Upper lobe of left lung (tissue), 4 donors: ENCODE results near the gene STK36.

Source experiments
- CTCF ChIP-seq, 6 experiments: fragments of 450-650 bp in 4 of 6; fragments of 200-600 bp in 2 of 6; sonication (generic) in 2 of 6; IDR thresholded peaks; one replicate each; pipeline ENCODE4 v1.5.1; 2016 to 2019; ENCODE audit warnings: antibody characterized with exemption in 6 of 6
- POLR2A ChIP-seq, 4 donors: fragments of 450-650 bp; IDR thresholded peaks; one replicate each; pipeline ENCODE4 v1.5.1; 2016 to 2017; ENCODE audit warnings: antibody characterized with exemption in 4 of 4, mild to moderate bottlenecking in 2 of 4

- TF ChIP-seq CTCF (IDR thresholded peaks at IDR 0.05) (no peak), POLR2A (IDR thresholded peaks at IDR 0.05) (no peak)
These were observed 47.6 kb downstream of the STK36 start for GRCh38 chr2:218719457-218719856.
